GM18502 (cell line): Measurements from ENCODE around the gene EFR3B.
A peak's percentile ranks its signal among the peaks of the same experiment; 100 is the strongest.

ENCODE experiments used
- ATAC-seq: cut with Tn5 transposase; IDR thresholded peaks from one replicate; pipeline ENCODE4 v1.9.1; 2021; ENCODE audit warnings: mild to moderate bottlenecking; ENCODE audit not compliant: unreplicated experiment, poor library complexity

The EFR3B gene

DNA sequence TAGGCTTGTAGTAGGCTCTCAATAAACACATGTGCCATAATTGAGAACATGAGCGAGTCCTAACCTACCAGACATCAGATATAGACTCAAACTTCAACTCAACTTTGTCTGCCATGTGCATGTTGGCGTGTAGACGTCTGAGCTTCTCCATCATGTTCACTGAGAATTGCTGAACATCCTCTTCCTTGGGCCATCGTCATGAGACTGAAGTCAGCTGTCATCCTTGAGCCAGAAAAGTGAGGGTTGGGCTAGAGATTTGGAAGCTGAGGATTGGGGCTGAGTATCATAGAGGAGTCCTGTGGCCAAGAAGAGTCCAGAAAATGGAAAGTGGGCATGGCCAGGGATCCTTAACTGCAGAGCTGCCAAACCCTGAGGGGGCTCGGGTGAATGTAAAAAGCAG lies 7.8 kb upstream of the EFR3B start:
- no peak for ATAC-seq

DNA sequence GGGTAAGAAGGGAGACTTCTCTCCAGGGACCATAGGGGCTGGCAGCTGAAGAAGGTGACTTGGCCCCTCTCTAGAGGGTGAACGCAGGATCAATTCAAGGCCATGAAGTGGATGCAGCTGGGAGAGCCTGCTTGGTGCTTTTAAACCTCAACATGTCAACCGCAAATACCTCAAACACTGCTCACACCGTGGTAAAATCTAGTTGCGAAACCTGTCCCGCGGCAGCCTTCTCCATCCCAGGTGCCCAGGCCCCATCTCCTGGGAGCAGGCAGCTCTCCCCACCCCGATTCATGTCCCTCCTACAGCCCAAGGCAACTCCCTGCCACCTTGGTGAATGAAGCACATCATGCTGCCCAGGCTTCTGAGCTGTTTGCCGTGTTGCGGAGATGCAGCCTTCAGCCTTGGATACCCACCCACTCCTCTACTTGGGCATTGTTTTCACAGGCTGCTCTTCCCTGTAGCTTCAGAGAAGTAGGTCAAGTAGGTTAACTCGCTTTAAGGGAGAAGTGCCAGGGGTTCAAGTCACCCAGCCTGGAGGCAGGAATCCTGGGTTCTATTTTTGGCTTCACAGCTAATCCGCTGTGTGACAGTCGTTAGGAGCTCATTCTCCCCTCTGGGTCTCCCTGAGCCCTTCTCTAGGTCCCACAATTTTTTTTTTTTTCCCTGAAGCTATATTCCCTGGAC lies 6.2 kb upstream of the EFR3B start:
- no peak for ATAC-seq

DNA sequence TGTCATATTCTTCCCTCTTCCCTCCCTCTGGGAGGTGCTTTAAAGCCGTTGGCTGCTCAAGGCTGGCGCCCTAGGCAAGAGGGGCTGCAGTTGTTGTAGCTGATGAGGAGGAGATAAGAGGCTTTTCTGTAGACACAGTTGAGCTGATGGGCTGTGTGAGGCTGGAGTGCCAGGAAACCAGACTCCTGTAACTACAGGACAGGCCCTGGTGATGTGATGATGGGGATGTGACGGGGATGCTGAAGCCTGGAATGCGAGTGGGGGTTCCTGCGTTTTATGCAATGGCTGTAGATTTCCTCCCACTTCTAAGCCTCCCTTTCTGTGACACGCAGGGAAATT lies 5.7 kb upstream of the EFR3B start:
- ATAC-seq: no peak

DNA sequence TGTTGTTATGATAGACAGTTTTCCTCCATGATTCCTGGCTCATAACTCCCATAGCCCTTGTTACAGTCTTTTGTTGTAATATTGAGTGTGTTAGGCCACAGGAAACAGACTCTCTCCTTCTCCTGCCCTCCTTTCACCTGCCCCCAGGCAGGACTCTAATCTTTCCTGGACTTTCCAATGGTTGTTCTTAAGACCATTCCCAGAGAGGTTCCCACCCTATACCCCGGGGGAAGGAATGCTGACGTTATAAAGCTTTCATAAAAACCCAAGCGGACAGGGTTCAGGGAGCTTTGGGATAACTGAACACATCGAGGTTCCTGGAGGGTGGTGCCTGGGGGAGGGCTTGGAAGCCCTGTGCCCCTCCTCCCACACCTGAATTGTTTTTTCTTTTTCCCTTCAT lies 2.8 kb upstream of the EFR3B start:
- ATAC-seq: no peak

DNA sequence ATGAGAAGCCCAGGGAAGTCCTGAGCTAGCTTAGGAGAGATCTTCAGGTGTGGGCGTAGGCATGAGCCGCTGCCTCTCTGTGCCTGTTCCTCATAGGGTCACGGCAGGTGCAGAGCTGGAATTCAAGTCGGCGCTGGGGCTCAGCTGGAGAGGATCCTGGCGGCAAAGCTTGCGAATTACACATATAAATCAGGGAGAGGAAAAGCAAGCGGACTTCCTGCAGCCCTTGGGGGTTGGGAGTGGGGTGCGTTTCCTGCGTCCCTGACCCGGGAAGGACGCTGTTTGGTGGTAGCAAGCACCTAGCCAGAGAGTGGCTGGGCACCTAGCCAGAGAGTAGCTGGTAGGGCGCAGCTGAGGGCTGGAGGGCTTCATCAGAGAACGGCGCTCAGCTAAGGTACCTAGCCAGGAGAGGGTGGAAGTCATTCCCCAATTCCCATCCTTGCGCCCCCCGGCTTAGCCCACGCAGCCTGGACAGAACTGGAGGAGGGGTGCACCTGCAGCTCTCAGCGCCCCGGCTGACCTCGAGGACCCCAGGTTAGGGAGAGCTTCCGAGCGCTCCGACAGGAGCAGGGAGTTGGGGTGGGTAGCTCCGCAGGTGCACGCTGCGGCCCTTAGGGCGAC lies 459 bp upstream of the EFR3B start:
- ATAC-seq: no peak

DNA sequence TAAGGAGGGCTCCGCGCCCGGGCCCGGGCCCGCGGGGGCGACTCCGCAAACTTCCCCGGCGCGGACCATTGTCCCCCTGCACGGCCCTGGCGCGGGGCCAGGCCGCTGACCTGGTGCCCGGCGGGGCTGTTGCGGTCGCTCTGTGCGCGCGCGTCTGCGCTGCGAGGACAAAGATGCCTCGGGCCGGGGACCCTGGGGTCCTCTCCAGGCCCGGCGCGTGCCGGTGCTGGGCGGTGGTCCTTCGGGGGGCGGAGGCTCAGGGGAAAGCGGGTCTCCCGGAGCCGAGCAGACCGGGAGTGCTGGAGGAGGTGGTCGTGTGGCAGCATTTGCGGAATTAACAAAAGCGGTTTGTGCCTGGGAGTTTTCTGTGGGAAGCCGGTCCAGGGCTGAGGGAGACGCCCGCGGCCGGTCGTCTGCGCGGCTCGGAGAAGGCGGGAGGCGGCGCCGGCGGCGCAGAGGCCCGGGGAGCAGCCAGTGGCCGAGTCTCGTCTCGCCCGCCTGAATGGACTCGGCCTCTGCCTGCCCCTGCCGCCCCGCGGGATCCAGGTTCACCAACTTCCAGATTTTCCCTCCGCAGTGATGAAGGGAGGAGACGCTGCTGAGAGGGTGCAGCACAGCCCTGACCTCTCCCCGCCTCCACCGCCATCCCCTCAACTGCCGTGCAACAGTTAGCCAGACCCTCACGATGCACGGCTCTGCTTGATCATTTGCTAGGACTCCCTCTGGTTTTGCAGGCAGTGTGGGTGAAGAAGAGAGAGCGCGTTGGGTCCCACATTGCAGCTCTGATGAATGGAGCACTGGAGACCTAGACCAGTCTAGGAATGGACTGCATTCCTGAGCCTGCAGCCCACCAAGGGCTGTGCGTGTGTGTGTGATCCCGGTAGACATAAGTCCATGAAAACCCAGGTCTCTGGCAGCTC lies 705 bp downstream of the EFR3B start:
- peak; percentile 11 for ATAC-seq

DNA sequence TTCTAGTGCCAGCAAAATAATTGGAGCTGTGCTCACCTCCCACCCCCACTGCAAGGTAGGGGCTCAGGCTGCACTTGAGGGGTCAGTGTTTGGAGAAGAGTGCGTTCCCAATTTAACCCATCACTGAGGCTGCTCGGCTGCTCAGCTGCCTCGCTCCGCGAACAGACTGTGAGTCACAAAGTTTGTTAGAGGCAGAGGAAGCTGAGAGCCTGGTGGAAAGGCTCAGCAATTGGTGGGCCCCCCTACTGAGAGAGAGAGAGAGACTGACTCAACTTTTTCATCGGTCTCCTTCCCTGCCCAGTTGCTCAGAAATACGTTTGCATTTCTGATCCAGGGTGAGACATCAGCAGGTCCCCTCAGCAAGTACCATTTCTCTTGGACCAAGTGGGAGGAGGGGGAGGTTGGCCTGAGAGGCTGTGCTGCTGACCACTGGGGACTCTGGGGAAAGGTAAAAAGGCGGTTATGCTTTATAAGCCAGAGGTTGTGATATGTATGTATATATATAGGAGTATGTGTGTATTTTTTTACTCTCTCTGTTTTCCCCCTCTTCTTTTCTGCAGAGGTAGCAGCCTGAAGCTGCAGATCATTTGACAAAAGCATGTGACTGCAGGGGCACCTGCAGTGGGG lies 1.5 kb downstream of the EFR3B start:
- no peak for ATAC-seq

DNA sequence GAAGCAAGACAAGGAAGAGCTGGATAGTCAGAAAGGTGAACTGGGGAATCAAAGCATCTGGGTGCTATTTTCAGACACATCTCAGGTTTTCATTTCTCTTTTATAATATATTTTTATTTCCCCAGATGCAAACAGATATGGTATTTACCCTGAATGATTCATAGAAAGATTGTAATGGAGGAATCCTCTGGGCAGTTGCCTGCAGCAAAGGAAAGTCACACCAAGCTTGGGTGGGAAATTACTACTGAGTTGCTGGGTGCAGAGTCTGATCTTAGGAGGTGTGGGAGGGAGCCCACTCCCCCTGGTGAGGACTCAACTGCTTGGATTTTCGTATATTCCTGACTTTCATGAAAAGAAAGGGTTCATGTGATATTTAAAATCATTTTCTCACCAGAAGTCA lies 2.1 kb downstream of the EFR3B start:
- no peak for ATAC-seq

DNA sequence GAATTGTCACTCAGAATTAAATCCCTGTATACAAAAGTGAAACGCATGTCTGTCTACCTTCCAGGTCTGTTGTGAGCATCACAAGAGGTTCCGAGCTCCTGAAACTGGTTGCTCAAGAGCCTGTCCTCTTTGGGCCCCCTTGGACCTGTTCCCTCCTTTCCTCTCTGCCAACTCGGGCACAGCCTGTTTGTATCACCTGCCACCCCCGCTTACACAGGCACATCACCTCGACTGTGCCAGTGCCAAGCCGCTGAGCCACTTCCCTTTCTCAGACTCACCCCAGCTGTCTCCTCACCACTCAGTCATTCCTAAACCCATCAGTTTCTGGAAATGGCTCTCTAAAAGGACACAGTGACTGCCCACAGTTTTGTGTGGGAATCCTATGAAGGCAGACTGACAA lies 3.1 kb downstream of the EFR3B start:
- no peak for ATAC-seq

DNA sequence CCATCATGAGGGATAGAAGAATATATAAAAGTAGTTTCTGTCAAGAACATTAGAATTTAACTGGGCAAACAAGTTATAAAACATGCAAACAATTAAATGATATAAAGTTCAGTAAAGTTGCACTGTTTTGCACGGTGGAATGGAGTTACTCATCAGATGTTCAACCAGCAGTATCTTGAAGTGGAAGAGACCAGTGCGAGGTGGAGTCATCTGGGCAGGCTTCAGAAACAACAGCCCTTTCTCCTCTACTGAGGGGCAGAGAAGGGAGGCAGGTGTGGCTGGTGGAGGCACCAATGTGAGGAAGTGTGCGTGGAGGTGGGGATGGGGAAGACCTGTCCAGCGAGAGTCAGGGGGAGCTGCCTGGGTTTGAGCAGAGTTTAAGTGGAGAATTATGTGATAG lies 7.5 kb downstream of the EFR3B start:
- no peak for ATAC-seq

DNA sequence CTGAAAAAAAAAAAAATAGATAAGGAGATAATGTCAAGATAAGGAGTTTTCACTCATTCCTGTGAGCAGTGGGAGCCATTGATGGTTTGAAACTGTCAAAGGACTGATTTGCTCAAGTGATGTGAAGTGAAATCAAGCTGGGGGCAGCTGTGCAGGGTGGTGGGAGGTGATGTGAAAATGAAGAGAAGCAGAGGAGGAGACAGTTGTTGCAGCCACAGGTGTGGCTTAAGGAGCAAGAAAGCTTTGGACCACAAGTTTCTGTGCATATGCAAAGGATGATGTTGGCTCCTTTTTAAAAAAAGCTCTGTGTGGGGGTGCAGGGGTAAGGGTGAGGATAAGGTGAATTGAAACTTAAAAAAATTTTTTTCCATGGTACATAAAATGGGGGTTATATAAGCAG lies 8.3 kb downstream of the EFR3B start:
- ATAC-seq: peak; percentile 70

DNA sequence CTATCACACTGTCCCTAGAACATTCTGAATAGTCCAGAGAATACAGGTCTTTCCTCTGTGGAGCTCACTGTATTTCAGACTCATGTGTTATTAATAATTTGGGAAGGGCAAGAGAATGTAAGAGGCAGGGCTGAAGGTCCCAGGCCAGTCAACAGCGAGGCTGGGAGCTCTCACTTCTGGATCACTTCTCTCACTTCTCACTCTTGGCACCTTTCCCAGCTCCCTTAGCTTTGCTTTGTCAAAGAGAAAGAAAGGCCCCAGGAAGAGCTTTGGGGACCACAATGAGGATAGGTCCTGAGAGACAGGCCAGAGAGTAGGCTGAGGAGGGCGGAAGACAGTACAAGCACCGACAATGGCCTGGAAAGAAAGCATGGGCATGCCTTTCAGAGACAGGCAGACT lies 11.2 kb downstream of the EFR3B start:
- no peak for ATAC-seq

DNA sequence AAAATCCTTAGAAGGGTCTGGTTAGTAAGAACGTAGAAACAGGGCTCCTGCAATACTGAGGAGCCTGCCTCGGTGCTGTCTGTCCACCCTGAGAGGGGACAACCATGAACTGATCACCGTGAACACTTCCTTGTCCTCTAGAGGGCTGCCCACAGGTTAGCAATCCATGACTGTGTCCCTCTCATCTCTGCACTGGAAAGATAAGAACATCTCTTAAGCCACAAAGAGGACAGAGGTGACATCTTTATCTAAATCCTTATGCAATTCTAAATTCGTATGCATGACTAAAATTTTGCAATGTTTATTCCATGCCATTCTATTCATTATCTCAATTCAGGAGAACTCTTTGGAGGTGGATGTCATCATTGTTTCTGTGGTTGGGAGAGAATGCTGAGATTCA lies 12.8 kb downstream of the EFR3B start:
- ATAC-seq: no peak

DNA sequence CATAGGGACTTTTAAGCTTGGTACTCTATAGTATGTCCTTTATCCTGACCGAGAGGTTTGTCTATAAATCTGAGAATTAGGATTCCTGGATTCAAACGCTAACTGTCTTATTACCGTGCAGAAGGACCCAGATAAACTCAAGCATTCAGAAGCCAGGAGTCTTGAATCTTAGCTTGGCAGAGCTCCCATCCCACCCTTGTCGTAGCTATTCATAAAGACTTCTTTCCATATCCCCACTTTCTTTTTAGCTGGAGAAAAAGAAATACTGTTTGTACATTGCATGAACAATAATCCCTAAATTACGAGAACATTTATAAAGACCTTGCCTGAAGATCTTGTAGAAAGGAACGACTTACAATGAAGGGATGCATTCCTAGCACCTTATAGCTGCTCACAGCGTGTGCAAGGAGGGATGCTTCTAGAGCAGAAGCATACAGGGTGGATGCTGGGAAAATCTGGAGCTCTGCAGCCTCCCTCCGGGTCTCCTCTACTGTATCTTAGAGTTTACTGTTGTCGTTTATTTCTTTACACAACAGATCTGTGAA lies 13.6 kb downstream of the EFR3B start:
- no peak for ATAC-seq

DNA sequence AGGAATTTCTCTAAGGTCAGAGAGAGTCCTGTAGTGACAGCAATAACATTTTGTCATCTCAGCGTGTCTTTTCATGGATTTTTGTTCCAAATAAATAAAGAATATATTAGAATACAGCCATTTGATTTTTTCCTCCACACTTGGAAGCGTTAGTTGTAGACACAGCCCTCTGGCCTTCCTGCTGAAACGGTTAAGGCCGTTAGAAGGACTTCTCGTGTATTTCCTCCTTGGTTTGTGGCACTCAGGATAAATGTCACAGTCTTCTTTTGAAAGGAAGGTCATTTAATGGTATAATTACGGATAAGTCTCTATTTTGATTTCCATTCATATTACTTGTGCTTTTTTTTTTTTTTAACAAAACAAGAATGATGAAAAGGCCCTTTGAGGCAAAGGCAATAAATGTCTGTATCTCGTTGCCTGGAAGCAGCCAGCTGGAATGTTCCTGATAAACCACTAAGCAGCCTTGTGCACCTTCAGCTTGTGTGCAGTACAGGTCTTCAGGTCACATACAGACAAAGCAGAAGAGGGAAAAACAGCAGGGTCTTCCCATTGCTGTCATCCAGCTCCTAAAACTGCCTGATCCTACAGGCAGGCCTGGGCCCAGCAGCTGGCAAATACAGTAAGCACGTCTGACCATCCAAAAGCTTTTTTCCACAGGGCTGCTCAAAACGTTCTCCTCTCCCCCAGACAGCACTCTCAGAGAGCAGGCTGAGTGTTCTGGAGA lies 14.4 kb downstream of the EFR3B start:
- no peak for ATAC-seq

DNA sequence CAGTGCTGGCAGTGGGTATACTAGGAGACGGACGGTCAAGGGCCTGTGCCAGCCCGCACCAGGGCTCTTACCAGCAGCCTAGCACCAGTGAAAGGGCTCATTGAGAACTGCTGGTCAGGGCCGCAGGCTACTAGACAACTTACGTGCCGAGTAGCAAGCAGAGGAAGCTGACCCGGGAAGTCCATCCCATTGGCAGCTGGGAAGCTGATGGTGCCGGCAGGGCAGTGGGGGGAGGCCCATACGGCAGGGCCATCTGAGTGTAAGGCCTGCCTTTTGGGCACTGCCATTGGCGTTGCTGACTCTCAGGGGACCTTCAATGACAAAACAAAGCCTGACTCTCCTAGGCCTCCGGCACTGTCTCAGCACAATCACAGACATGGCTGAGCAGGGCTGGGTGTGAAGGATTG lies 20.6 kb downstream of the EFR3B start:
- no peak for ATAC-seq

DNA sequence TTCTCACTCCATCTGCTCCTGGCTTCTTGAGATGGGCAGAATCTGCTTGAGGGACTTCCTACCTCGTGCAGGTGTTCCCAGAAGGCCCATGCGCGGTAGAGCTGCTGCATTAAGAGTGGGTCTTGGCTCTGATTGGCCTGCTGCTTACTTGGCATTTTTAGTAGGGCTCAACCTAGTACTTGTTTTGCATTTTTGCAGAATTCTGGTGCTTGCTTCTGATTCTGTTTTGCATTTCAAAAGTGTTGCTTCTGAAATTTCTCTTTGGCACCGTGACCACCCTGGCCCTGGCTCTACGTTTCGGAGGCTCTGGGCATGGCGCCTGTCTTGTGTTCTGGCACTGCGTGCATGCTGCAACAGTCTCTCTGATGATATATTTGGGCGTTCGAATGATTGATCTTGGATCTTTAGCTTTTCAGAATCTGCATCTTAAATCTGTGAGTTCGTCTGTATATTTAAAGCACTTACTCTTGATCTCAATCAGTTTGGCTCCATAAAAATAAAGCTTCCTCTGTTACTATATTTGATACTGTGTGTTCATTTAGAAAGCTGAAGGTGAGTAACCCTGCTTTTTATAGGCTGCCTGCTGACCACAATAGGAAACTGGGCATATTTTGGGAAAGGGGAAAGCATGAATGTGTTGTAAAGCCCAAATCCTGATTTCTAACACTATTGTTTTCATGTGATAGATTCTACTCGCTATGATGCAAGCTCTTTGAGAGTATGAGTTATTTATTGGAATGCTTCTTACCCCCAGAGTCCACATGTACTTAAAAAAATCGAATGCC lies 22.2 kb downstream of the EFR3B start:
- no peak for ATAC-seq

DNA sequence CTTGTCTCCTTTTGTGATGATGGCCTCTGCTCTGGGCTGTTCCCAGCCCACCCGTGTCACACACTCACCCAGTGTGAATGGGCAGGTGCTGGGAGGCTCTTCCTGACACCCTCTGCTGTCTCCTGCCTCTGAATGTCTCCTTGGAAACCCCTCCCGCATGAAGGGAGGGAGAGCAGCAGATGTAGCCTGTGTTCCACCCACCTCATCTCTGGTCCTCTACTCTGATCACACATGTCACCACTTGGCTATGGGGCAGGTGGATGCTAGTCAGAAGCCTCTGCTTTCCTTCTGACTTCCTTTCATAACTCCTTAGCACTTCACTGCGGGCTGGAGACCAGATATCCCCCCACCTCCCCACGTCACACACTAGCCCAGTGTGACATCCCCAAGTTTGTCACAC lies 23.9 kb downstream of the EFR3B start:
- ATAC-seq: no peak

DNA sequence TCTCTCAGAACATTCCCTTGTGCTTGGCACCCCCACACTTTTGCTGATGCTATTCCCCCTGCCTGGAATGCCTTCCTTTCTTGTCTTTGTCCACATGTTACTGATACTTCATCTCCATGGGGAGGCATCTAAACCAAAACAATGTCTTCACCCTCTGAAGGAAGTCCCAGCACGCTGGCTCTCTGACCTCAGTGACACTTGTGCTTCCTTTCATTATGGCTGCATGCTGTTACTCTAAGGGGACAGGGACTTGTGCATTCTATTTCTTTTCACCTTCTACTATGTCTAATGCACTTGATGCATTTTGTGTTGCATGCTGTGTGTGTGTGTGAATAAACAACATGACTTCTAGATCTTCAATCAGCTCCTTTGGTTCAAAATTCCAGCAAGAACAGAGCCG lies 24.6 kb downstream of the EFR3B start:
- ATAC-seq: no peak
